HepG2 (cell line): ENCODE results near the gene ZNF282. TPM values are rescaled to one million over a fixed set of nuclear protein-coding genes. Genes with fewer than 3 reads are reported as not detected.
A peak's percentile ranks its signal among the peaks of the same experiment; 100 is the strongest.

Source experiments
- EP300 ChIP-seq, 3 experiments: sonication (generic) in 1 of 3; formaldehyde crosslinking in 1 of 3; IDR thresholded peaks; 2 replicates each; pipeline versions ENCODE4 v1.5.1 to v1.6.1; 2011 to 2020; ENCODE audit warnings: low read depth in 2 of 3, low read length in 2 of 3, borderline replicate concordance in 1 of 3, improper control_type of control experiment in 1 of 3, mild to moderate bottlenecking in 1 of 3, missing genetic modification reagents in 1 of 3, moderate library complexity in 1 of 3
- GATA4 ChIP-seq: sonication (generic); IDR thresholded peaks from 2 replicates; pipeline ENCODE4 v1.6.1; 2016; ENCODE audit warnings: antibody characterized with exemption, low read depth, borderline replicate concordance
- HNF4G ChIP-seq, 2 experiments: sonication (generic) in 1 of 2; formaldehyde crosslinking in 1 of 2; IDR thresholded peaks; 2 replicates each; pipeline versions ENCODE4 v1.4.0 to v1.6.1; 2011 to 2020; ENCODE audit warnings: borderline replicate concordance in 2 of 2, low read depth in 2 of 2, mild to moderate bottlenecking in 2 of 2, low read length in 1 of 2, missing genetic modification reagents in 1 of 2, moderate library complexity in 1 of 2
- KLF11 ChIP-seq: IDR thresholded peaks from 2 replicates; pipeline ENCODE4 v1.6.1; 2016; ENCODE audit warnings: missing compliant biosample characterization
- NKX3-1 ChIP-seq: sonication (generic); formaldehyde crosslinking; IDR thresholded peaks from 2 replicates; pipeline ENCODE4 v1.5.0; 2020; ENCODE audit warnings: missing genetic modification reagents
- RCOR2 ChIP-seq: IDR thresholded peaks from 2 replicates; pipeline ENCODE4 v1.6.1; 2016; ENCODE audit warnings: missing biosample characterization, missing genetic modification reagents
- RORA ChIP-seq: sonication (generic); formaldehyde crosslinking; IDR thresholded peaks from 2 replicates; pipeline ENCODE4 v1.5.0; 2020; ENCODE audit warnings: mild to moderate bottlenecking, missing genetic modification reagents, moderate library complexity
- SALL1 ChIP-seq: sonication (generic); formaldehyde crosslinking; IDR thresholded peaks from 2 replicates; pipeline ENCODE4 v1.8.0; 2022; ENCODE audit warnings: mild to moderate bottlenecking, missing genetic modification reagents
- YY1 ChIP-seq: IDR thresholded peaks from 2 replicates; pipeline ENCODE4 v1.6.1; 2011; ENCODE audit warnings: low read length, low read depth, moderate library complexity, mild to moderate bottlenecking; ENCODE audit not compliant: insufficient read depth, insufficient replicate concordance
- ZNF326 ChIP-seq: sonication (generic); formaldehyde crosslinking; IDR thresholded peaks from 2 replicates; pipeline ENCODE4 v1.4.0; 2020; ENCODE audit warnings: missing genetic modification reagents, borderline replicate concordance
- ZNF572 ChIP-seq: sonication (generic); formaldehyde crosslinking; IDR thresholded peaks from 2 replicates; pipeline ENCODE4 v1.5.1; 2020; ENCODE audit warnings: mild to moderate bottlenecking, missing genetic modification reagents
- polyA plus RNA-seq, 8 experiments: library from polyadenylated mRNA; depleted of rRNA in 3 of 8; stranded (reverse) in 7 of 8; unstranded in 1 of 8; fragments of >200 nt; fragmentation: Illumina TruSeq in 4 of 8; extraction: Trizol in 4 of 8; gene quantifications; 2 replicates each; pipeline versions ENCODE4 v1.2.1 to v1.2.3, GENCODE V29; 2011 to 2016; ENCODE audit warnings: low read depth in 4 of 8, missing spikeins in 1 of 8, mixed read lengths in 1 of 8; ENCODE audit not compliant: insufficient read depth in 1 of 8
- total RNA-seq, 5 experiments: library from RNA; depleted of rRNA; stranded (reverse); fragments of >200 nt; fragmentation: Illumina TruSeq; extraction: Trizol; gene quantifications; 2 replicates each; pipeline ENCODE4 v1.2.3, GENCODE V29; 2016; ENCODE audit warnings: low read depth in 1 of 5
- TF ChIP-seq, protein P1 (sequence below), 2 experiments: sonication (generic) in 1 of 2; formaldehyde crosslinking in 1 of 2; IDR thresholded peaks; 2 replicates each; pipeline versions ENCODE4 v1.5.1 to v1.6.1; 2011 to 2020; ENCODE audit warnings: borderline replicate concordance in 1 of 2, low read depth in 1 of 2, low read length in 1 of 2, mild to moderate bottlenecking in 1 of 2, missing genetic modification reagents in 1 of 2, moderate library complexity in 1 of 2
- TF ChIP-seq, protein P2 (sequence below): sonication (generic); formaldehyde crosslinking; IDR thresholded peaks from 2 replicates; pipeline ENCODE4 v1.5.0; 2020; ENCODE audit warnings: mild to moderate bottlenecking, missing genetic modification reagents, borderline replicate concordance
- TF ChIP-seq, protein P3 (sequence below): sonication (generic); formaldehyde crosslinking; IDR thresholded peaks from 2 replicates; pipeline ENCODE4 v1.5.0; 2020; ENCODE audit warnings: missing genetic modification reagents
- TF ChIP-seq, protein P4 (sequence below): IDR thresholded peaks from 2 replicates; pipeline ENCODE4 v1.6.1; 2012; ENCODE audit warnings: low read depth, low read length, improper control_type of control experiment
- TF ChIP-seq, protein P5 (sequence below): sonication (generic); formaldehyde crosslinking; IDR thresholded peaks from 2 replicates; pipeline ENCODE4 v1.5.0; 2020; ENCODE audit warnings: mild to moderate bottlenecking, missing genetic modification reagents

Gene ZNF282
- total and polyA plus RNA-seq, 2 of the 13 experiments (the other 11 are each of a cell fraction or from before 2014, with no cell fraction given), result 9.1 to 20.9 TPM

DNA sequence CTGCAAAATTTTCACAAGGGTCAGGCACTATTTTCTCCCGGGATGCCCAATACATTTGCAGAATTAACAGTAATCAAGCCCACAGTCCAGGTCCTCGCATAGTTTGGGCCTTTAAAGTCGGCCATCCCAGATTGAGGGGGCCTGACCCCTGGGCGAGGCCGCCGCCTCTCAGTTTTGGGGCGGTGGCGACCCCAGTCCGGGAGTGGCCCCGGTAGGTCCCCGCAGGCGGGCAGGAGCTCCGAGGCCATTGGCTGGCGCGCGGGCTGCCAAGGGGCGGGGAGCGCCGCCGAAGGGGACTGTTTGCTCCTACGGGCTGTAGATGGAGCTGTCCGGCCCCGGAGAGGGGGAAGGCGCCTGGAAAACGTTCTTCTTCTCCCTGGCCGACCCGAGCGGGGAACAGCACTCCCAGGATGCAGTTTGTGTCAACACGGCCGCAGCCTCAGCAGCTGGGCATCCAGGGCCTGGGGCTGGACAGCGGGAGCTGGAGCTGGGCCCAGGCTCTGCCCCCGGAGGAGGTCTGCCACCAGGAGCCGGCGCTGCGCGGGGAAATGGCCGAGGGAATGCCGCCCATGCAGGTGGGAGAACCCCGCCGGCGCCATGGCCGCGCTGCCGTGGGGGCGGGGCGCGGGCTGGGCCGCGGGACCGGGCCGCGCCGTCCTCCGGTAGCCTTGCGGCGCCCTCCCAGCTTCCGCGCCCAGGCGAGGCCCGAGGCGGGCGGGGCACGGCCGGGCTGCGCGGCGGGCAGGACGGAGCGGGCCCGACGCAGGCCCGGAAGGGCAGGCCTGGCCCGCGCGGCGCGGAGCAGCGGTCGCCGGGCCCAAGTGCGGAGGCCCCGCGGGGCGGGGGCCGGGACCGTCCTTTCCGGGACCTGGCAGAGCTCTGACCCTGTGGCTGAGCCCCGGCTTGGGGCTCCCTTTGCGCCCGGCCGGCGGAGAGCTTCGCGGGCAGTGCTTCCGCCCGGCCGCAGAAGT lies at the start of gene ZNF282 (continued):
- TF ChIP-seq, protein P1, sequence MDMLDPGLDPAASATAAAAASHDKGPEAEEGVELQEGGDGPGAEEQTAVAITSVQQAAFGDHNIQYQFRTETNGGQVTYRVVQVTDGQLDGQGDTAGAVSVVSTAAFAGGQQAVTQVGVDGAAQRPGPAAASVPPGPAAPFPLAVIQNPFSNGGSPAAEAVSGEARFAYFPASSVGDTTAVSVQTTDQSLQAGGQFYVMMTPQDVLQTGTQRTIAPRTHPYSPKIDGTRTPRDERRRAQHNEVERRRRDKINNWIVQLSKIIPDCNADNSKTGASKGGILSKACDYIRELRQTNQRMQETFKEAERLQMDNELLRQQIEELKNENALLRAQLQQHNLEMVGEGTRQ (IDR thresholded peaks at IDR 0.05; ENCODE audit: low read depth, low read length), result no peak
- TF ChIP-seq, protein P1 (CRISPR knock-in tag; IDR thresholded peaks at IDR 0.05; ENCODE audit: borderline replicate concordance), result peak; percentile 39; the same call in 1 of the 2 replicates
- TF ChIP-seq ZNF326 (CRISPR knock-in tag), result no peak
- peak; percentile 75 for TF ChIP-seq SALL1 (CRISPR knock-in tag)
- TF ChIP-seq, protein P2, sequence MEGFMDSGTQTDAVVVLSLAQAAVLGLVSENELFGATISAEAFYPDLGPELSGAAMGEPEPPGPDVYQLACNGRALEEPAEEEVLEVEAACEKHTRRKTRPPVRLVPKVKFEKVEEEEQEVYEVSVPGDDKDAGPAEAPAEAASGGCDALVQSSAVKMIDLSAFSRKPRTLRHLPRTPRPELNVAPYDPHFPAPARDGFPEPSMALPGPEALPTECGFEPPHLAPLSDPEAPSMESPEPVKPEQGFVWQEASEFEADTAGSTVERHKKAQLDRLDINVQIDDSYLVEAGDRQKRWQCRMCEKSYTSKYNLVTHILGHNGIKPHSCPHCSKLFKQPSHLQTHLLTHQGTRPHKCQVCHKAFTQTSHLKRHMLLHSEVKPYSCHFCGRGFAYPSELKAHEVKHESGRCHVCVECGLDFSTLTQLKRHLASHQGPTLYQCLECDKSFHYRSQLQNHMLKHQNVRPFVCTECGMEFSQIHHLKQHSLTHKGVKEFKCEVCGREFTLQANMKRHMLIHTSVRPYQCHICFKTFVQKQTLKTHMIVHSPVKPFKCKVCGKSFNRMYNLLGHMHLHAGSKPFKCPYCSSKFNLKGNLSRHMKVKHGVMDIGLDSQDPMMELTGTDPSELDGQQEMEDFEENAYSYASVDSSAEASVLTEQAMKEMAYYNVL, result no peak; the same call in 1 of the 2 replicates
- TF ChIP-seq ZNF572 (CRISPR knock-in tag), result no peak
- TF ChIP-seq, protein P3, sequence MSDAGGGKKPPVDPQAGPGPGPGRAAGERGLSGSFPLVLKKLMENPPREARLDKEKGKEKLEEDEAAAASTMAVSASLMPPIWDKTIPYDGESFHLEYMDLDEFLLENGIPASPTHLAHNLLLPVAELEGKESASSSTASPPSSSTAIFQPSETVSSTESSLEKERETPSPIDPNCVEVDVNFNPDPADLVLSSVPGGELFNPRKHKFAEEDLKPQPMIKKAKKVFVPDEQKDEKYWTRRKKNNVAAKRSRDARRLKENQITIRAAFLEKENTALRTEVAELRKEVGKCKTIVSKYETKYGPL (CRISPR knock-in tag), result no peak
- no peak for TF ChIP-seq HNF4G (IDR thresholded peaks at IDR 0.05; ENCODE audit: borderline replicate concordance, low read depth, low read length)
- no peak for TF ChIP-seq HNF4G (CRISPR knock-in tag; IDR thresholded peaks at IDR 0.05; ENCODE audit: borderline replicate concordance, low read depth)
- TF ChIP-seq RCOR2, result 0 out of 2 replicates have a peak, but pooled peaks have one; percentile 28
- TF ChIP-seq GATA4, result no peak
- TF ChIP-seq NKX3-1, result peak; percentile 69; the same call in 1 of the 2 replicates
- TF ChIP-seq, protein P4, sequence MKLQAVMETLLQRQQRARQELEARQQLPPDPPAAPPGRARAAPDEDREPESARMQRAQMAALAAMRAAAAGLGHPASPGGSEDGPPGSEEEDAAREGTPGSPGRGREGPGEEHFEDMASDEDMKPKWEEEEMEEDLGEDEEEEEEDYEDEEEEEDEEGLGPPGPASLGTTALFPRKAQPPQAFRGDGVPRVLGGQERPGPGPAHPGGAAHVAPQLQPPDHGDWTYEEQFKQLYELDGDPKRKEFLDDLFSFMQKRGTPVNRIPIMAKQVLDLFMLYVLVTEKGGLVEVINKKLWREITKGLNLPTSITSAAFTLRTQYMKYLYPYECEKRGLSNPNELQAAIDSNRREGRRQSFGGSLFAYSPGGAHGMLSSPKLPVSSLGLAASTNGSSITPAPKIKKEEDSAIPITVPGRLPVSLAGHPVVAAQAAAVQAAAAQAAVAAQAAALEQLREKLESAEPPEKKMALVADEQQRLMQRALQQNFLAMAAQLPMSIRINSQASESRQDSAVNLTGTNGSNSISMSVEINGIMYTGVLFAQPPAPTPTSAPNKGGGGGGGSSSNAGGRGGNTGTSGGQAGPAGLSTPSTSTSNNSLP, result no peak
- TF ChIP-seq, protein P5, sequence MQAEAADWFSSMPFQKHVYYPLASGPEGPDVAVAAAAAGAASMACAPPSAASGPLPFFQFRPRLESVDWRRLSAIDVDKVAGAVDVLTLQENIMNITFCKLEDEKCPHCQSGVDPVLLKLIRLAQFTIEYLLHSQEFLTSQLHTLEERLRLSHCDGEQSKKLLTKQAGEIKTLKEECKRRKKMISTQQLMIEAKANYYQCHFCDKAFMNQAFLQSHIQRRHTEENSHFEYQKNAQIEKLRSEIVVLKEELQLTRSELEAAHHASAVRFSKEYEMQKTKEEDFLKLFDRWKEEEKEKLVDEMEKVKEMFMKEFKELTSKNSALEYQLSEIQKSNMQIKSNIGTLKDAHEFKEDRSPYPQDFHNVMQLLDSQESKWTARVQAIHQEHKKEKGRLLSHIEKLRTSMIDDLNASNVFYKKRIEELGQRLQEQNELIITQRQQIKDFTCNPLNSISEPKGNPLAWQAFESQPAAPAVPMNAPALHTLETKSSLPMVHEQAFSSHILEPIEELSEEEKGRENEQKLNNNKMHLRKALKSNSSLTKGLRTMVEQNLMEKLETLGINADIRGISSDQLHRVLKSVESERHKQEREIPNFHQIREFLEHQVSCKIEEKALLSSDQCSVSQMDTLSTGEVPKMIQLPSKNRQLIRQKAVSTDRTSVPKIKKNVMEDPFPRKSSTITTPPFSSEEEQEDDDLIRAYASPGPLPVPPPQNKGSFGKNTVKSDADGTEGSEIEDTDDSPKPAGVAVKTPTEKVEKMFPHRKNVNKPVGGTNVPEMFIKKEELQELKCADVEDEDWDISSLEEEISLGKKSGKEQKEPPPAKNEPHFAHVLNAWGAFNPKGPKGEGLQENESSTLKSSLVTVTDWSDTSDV (CRISPR knock-in tag), result peak; percentile 94; the same call in 1 of the 2 replicates
- TF ChIP-seq KLF11 (CRISPR knock-in tag), result no peak
- TF ChIP-seq EP300 (IDR thresholded peaks at IDR 0.05; ENCODE audit: low read depth in 2 of 2, low read length in 2 of 2), result no peak; a peak in 1 of 4 replicates
- 0 out of 2 replicates have a peak, but pooled peaks have one; percentile 13 for TF ChIP-seq EP300 (CRISPR knock-in tag; IDR thresholded peaks at IDR 0.05; ENCODE audit: borderline replicate concordance)
- TF ChIP-seq YY1, result peak; percentile 85
- TF ChIP-seq RORA (CRISPR knock-in tag), result no peak
